Bone marrow (tissue), 2 donors: Measurements from ENCODE around the gene CCDC88A.
"Not testable (repeated sequence)": the region's sequence is repeated elsewhere in the genome, so short reads cannot be mapped to it uniquely, and the experiment has no call there.

ENCODE experiments used
- DNase-seq, 2 donors: peaks; one replicate each; lab custom pipeline; 2025; lab: John Stamatoyannopoulos, UW

Gene CCDC88A

DNA sequence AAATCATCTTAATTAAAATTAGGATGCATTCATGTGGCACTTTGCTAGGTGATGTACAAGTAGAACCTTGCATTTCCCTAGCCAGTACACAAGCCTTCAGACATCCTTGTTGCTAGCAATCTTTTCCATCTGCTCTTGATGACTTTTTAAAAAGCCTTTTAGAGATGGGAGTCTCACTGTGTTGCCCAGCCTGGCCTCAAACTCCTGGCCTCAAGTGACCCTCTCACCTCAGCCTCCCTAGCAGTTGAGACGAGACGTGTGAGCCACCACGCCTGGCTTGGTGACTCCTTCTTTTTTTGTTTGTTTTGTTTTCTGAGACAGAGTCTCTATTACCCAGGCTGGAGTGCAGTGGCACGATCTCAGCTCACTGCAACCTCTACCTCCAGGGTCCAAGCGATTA lies 1.7 kb upstream of the CCDC88A start:
- DNase-seq, result no peak

DNA sequence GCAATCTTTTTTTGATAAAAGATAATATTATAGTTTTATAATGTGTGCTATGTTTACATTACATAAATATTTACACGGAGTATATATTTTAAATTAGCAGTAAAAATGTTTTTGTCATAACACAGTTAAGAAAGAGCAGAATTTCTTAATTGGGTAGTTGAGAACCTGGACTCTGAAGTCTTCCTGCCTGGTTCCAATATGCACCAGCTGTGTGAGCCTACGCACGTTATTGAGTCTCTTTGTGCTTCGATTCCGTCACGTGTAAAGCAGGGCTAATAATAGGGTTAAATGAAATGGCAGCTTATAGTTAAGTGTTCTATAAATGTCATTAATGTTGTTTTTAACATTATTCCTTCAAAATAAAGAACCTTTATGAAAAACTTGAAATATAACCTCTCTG lies 1.2 kb upstream of the CCDC88A start:
- no peak for DNase-seq

DNA sequence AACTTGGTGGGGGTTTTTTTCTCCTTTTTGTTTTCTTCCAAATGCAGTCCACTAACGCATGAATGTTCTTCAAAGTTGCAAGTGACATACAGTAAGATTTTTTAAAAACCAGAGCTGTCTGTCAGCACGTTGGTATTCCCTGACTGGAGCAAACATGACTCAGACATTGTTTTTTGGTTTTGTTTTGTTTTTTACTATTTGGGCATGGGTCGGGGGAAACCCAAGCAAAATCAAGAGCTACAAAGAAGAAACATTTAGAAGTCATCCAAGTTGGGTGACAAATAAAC lies 726 bp upstream of the CCDC88A start:
- DNase-seq, result no peak

DNA sequence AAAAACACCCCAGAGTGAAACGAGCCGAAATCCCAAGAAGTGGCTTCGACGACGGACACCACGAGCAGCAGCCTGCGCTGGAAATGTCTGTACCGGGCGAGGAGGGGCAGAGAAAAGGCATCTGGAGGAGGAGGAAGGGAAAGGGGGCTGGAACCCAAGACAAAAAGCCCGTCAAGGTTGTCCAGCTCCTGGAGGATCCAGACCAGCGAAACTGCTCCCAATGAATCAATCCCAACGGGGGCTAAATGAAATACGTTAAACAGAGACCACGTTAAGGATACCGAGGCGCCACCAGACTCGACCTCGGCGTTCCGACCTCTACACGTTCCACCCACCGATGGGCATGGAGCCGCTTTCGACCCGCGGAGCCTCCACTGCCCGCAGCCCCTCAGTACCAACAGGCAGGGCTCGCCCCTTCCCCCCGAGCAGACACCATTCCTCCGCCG lies 400 bp downstream of the CCDC88A start:
- peak; percentile 44 to 56 for DNase-seq

DNA sequence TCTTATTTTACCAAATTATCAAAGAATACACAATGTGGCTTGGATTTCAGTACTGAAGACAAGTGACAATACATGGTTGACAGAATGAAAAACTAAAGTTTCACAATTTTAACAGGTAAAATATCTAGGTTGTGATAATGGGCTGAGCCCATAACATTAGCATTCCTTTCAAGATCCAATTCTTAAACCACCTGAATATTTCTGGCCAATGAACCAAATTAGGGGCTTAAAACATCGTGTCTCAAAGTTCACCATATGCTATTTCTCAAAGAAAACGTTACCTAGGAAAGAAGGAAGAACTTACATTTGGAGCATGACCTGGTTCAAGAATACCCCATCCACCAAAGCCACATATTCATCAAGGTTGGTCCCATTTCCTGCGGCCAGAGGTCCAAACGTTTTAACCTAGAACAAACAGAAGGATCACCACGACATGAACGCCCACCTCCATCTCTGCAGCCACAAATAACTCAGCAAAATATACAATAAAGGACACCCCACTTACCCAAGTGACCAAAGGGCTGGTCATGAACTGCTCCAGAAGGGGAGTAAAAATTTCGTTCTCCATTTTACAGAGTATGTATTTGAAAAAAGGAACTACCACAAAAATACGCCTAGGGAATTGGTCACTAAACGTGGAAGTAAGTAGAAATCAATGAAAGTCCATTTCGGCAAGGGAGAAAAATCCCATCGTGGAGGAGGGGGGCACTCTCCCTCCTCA lies 984 bp downstream of the CCDC88A start:
- no peak for DNase-seq

DNA sequence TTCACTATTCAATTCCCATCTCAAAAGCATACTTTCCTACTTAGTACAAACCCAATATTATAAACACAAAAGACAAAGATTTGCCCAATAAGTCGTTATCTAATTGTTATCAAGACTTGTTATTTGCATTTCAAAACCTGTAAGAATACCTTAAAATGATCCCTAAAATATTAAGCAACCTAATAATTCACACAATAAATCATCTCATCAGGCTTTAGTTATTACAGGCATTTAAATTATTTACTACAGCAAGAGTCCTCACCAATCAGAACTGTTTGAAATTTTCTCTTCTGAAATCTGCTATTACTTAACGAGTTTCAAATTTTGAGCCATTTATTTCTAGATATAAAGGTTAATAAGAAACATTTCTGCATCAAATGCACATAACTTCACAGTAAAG lies 1.6 kb downstream of the CCDC88A start:
- DNase-seq, result no peak

DNA sequence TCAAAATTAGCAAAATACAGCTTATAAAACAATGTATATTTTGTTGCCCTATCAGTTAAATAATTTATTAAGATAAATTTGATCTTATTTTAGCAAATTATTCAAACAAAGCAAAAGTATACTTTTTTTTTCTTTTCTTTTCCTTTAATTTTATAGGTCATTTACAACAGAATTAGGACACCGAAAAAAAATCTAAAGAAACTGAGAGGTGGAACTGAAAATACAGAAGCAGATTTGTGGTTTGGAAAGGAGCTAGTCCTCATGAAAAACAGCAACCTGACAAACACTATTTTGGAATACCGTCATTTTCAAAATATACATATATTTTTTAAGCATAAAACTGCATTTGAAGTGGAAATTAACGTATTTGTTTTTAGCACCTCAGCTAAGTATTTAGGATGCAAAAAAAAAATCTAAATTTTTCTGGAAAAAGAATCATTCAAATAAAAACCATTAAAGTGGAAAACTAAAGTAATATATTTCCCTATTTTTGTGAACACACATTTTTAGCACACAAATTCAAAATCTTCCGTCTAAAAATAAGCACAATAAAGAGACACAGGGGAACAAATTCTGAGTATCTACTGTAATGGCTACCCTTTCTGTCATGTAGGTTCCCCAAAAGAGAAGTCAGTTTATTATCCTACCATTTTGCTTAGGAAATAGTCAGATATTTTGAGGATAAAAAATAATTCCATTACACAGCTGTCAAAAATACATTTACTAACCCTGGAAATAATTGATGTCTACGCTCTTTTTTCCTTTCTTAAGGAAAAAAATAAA lies 2.7 kb downstream of the CCDC88A start:
- no peak for DNase-seq

DNA sequence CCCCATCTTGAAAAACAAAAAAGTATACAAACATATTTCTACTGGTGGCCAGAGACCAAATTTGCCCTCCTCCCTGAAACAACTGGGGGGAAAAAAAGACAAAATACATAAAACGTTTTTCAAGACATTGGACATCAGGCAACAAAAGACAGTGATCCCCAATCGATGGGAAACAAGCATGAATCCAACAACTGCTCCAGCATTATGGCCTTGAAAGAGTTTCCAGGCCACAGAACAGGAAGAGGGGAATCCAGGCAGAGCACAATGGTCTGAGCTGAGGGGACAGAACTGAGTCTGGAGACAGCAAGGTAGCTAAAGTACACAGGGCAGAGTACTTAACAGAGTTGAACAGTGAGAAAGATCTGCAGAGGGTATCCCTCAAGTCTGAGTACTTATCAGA lies 4.4 kb downstream of the CCDC88A start:
- DNase-seq, result no peak

DNA sequence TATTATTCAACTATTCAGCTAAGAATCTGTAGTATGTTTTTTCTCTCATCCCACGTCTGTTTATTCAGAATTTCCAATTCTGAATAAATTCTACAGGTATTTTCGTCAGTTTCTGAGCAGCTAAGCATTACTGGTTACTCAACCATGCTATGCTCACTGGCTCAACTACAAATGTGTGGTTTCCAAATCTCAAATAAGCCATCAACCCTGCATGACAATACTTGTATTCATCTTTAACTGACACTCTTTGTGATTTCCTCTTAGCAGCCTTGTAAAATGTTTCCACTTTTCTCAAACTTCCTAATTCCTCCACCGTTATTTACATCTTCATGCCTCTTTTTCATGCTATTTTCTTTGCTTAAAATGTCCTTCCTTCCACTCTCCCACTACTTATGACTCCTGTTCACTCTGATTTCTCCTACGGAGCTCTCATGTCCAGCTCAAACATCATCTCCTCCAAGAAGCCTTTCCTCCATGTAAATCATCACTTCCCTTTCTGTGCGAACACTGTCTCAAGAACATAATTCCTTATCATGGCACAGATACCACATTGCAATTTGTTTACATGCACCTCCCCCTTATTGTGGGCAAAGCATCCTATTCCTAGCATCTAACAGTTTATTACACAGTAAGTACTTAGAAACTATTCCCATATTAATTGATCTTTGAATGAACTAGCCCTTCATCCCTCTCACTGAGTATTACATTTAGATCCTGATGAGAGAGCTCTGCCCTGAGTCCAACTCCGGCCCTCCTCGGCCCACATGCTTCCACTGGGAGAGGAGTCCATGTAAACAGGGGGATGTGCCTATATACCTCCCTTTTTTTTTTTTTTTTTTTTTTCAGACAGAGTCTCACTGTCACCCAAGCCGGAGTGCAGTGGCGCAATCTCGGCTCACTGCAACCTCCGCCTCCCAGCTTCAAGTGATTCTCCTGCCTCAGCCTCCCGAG lies 10.5 kb downstream of the CCDC88A start:
- DNase-seq, result no peak

DNA sequence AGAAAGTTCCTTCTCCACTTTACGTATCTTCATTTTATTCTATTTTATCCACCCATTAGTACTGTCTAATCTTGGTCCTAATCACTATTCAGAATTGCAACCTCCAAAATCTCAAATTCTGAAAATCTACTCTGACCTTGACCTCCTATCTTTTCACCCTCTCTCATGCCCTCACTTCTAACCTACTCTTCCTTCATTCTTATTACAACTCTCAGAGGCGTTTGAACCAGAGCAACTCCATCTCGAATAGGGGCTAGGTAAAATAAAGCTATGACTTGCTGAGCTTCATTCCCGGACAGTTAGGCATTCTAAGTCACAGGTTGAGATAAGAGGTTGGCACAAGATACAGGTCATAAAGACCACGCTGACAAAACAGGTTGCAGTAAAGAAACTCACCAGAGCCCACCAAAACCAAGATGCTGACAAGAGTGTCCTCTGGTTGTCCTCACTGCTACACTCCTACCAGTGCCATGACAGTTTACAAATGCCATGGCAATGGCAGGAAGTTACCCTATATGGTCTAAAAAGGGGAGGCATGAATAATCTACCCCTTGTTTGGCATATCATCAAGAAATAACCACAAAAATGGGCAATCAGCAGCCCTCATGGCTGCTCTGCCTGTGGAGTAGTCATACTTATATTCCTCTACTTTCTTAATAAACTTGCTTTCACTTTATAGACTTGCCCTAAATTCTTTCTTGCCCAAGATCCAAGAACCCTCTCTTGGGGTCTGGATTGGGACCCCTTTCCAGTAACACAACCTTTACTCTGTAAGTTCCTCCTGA lies 11.4 kb downstream of the CCDC88A start:
- DNase-seq, result no peak

DNA sequence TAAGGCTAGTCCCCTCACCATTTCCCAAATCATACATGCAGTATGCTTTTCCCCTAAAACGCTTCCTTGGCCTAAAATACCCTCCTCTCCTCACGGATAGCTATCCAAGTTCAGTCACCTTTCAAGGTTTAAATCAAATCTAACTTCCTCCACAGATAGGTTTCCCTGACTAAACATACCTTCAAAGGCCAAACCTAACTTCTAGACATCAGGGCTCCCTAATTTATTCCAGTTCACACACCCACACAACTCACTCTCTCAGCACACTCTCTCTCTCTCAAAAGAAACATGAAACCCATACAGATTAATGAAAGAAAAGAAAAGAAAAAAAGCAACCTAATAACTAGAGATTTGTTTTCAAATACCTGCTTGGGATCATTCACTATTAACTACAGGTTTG lies 14.5 kb downstream of the CCDC88A start:
- DNase-seq, result no peak

DNA sequence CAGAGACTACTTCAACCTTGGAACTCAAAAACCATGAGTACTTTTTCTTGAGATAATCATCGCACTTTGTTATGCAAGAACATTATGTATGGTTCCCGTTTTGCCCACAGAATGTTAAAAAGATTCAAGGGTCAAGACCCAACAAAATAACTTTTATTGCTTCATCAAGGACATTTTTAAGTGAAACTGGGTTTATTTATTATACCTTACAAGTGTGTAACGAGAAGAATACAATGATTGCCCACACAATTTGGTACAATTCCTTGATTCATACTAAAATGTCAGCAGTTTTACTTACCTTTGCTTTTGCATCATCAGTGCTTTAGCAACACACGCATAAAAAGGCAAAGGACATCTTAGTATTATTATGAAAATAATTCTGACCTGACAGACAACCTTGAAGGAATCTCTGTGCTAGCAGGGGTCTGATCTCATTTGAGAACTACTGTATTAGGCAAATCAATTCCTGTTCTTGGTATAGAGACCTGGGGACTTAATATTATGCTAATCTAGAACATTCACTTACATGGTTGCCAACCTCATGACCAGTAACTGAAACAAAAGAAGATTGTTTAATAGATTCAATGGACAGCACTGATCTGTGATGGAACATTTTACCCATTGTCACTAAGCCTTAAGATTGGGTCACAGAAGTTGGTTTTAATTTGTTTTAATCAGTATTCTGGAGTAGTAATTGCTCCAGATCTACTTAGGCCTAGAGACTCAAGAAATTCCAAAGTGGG lies 16.2 kb downstream of the CCDC88A start:
- no peak for DNase-seq

DNA sequence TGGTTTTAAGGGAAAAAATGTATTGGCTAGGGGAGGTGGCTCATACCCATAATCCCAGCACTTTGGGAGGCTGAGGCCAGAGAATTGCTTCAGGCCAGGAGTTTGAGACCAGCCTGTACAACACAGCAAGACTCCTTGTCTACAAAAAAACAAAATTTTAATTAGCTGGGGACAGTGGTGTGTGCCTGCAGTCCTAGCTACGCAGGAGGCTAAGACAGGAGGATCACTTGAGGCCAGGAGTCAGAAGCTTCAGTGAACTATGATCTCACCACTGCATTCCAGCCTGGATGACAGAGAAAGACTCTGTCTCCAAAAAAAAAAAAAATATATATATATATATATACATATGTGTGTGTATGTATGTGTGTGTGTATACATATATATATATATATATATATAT lies 18.5 kb downstream of the CCDC88A start:
- no peak for DNase-seq

DNA sequence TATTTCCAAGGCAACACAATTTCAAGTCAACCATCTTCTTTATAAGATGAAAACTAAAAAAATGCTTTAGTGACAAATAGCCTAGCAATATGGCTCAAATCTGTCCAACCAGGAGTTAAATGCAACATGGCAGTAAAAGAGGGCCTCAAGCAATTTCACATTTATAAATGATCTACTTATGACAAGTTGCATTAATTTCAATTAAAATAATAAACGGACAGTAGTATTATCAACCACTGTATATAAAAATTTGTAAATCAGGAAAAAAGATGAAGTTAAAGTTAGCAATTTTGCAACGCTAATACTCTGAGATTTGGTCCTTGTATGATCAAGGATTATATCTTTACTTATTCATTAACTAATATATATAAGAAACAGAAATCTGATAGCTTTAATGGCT lies 19.3 kb downstream of the CCDC88A start:
- DNase-seq, result no peak

DNA sequence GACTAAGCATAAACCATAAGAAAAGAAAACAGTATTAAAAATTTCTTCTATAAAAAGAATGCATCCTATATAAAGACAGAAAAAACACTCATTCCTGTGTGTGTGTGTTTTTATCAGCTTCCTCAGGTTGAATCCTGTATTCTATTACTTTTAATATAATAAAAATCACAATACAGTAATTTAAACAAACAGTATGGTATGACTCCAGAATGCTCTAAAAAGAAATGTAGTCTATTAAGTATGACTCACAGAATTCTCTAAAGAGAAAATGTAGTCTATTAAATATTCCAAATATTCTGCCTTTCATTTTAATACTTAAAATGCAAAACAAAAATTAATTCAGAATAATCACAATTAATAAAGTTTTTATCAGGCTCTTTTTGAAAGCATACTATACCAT lies 19.8 kb downstream of the CCDC88A start:
- DNase-seq, result no peak

DNA sequence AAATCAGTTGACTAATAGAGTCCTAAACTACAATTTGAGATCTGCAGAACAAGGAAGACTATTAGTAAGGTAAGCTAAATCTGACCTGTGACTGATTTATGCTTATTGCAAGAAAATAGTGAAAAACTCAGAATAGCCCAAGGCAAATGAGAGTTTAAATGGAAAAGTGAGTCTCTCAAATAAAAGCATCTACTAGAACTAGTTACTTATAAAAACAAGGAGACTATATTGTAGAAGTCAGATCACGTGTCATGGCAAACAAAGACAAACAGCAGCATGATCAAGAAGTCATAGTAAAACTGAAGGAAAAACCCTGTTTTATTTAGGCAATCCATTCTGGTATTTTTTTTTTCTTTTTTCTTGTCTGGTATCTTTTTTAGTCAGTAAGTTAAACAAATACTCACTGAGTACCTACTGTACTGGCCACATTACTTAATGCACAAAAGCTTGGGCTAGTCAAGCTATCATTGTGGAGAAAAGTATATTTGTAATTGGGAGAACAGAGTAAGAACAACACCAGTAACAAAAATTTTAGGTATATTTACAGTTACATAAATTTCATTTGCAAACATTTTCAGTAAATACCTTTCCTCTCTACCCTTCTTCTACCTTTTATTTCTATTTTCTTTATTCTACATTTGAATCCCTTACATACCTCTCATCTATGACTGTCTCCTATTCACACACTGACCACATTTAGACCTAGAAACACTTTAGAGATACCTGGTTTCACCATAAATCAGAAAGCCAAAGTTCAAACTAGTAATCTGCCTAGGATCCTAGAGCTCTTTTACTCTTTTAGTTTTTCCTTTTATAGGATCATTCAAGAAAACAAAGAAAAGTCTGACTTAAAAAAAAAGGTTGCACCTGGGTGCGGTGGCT lies 23.7 kb downstream of the CCDC88A start:
- no peak for DNase-seq

DNA sequence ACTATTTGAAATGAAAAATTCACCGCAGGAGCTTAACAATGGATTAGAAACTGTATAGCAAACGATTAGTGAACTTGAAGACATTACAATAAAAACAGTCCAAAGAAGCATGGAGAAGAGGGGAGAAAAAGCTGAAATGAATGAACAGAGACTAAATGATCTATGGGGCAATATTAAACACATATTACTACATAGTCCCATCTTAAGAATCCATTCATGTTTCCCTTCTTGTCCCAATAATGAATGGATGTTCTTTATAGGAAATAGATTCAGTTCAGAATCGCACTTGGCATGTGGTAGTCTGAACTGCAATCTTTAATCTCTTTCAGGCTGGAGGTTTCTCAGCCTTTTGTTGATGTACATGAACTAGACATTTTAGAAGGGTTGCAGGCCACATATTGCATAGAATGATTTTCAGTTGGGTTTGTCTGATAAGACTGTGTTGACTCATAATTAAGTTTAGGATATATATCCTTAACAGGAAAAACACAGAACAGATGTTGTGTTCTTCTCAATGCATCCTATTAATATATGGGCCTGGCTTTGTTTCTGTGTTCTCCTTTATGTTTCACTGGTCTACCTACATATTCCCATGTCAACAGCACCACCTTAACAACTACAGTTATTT lies 27.9 kb downstream of the CCDC88A start:
- DNase-seq, result no peak

DNA sequence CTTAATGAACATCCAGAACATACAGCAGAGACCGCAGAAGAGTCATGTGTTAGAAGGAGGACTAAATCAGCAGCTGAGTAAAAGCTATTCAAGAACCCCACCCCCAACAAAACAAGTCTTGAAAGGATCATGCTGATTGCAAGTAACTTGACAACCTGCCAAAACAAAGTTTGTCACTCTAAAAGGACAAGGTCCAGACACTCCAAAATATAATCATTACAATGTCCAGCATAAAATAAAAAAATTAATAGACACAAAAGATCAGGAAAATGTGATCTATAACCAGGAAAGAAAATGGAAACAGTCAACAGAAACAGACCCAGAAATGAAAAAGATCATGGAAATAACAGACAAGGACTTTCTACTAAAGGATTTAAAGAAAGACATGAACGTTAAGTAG lies 28.5 kb downstream of the CCDC88A start:
- no peak for DNase-seq

DNA sequence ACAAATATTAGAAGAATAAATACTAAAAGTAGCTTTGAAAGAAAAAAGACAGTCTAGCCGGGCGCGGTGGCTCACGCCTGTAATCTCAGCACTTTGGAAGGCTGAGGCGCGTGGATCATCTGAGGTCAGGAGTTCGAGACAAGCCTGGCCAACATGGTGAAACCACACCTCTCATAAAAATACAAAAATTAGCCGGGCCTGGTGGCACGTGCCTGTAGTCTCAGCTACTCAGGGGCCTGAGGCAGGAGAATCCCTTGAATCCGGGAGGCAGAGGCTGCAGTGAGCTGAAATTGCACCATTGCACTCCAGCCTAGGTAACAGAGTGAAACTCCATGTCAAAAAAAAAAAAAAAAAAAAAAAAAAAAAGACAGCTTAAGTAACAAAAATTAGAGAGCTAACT lies 34.1 kb downstream of the CCDC88A start:
- DNase-seq, result not testable (repeated sequence)

DNA sequence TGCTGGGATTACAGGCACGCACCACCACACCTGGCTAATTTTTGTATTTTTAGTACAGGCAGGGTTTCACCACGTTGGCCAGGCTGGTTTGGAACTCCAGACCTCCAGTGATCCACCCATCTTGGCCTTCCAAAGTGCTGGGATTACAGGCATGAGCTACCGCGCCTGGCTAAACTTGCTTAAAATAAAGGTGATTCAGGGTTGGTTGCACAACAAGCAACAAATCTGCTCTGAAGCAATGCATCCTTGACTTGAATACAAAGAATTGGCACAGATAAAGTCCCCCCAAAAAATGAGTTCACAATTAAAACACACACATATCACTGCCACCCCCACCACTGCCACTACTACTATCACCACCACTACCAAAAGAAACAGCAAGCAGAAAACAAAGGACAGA lies 34.9 kb downstream of the CCDC88A start:
- DNase-seq, result no peak
